ENCODE data around the gene ABLIM1.

Gene ABLIM1

DNA sequence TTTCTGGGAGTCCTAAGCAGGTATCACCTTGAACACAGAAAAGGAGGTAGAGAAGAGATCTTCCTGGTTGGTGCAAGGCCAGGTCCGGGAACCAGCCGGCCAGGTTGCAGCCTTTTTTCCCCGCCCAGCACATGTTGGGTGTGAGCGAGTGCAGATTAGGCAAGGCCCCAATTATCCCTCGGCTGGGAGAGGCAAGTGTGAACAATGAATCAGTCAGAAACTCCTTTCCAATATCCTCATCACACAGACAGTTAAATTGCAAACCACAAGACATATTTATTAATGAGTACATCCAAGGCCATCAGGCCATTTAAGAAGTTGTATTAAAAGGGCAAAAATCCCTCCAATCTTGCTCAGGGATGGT lies 138.8 kb downstream of the ABLIM1 start:
- TF ChIP-seq FOXP2 (optimal IDR thresholded peaks at IDR 0.05; ENCODE audit: borderline replicate concordance, extremely low read depth, extremely low read length, insufficient read depth) (no peak), POLR2AphosphoS5 (IDR thresholded peaks at IDR 0.05; ENCODE audit: low read depth, low read length) (no peak)

DNA sequence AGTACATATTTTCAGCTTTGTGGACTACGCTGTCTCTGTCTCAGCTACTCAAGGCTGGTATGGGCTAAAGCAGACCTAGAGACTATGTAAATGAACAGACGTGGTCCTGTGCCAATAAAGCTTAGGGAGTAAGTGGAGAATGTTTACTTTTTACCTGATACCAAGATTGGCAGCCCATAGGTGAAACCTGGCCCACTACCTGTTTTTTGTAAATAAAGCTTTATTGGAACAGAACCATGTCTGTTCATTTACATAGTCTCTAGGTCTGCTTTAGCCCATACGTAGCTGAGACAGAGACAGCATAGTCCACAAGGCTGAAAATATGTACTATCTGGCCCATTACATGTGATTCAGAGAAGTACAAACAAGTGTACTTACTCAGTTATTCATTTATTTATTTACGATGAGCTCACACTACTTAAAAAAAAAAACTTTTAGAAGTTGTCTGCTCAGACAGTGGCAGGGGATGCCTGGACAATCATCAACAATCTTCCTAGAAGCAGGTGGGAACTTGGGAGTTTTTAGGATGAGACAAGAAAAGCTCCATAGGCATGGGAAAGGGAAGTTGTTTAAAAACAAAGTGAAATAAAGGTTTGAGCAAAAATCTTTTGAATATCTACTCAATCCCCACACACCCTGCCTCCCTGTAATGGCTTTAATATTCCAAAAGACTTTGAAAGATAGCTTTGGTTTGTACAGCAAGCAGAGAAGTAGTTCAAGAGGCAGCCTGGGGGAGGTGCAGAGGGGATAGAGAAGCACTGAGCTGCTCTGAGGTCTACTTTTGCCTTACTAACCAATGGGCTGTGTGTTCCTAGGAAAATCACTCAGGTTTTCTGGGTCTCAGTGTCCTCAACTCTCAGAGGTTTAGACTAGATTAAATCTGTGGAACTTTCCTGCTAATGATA lies 139.4 kb downstream of the ABLIM1 start:
- TF ChIP-seq FOXP2 (optimal IDR thresholded peaks at IDR 0.05; ENCODE audit: borderline replicate concordance, extremely low read depth, extremely low read length, insufficient read depth) (no peak), TAF1 (IDR thresholded peaks at IDR 0.05; ENCODE audit: borderline replicate concordance, insufficient read depth, low read length) (no peak), SIN3A (IDR thresholded peaks at IDR 0.05; ENCODE audit: borderline replicate concordance, insufficient read depth, low read length) (no peak), POLR2AphosphoS5 (IDR thresholded peaks at IDR 0.05; ENCODE audit: low read depth, low read length) (no peak)
- TF ChIP-seq, protein P1, sequence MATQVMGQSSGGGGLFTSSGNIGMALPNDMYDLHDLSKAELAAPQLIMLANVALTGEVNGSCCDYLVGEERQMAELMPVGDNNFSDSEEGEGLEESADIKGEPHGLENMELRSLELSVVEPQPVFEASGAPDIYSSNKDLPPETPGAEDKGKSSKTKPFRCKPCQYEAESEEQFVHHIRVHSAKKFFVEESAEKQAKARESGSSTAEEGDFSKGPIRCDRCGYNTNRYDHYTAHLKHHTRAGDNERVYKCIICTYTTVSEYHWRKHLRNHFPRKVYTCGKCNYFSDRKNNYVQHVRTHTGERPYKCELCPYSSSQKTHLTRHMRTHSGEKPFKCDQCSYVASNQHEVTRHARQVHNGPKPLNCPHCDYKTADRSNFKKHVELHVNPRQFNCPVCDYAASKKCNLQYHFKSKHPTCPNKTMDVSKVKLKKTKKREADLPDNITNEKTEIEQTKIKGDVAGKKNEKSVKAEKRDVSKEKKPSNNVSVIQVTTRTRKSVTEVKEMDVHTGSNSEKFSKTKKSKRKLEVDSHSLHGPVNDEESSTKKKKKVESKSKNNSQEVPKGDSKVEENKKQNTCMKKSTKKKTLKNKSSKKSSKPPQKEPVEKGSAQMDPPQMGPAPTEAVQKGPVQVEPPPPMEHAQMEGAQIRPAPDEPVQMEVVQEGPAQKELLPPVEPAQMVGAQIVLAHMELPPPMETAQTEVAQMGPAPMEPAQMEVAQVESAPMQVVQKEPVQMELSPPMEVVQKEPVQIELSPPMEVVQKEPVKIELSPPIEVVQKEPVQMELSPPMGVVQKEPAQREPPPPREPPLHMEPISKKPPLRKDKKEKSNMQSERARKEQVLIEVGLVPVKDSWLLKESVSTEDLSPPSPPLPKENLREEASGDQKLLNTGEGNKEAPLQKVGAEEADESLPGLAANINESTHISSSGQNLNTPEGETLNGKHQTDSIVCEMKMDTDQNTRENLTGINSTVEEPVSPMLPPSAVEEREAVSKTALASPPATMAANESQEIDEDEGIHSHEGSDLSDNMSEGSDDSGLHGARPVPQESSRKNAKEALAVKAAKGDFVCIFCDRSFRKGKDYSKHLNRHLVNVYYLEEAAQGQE (IDR thresholded peaks at IDR 0.05; ENCODE audit: insufficient read depth in 1 of 2, low read depth in 2 of 2, low read length in 2 of 2), result no peak

DNA sequence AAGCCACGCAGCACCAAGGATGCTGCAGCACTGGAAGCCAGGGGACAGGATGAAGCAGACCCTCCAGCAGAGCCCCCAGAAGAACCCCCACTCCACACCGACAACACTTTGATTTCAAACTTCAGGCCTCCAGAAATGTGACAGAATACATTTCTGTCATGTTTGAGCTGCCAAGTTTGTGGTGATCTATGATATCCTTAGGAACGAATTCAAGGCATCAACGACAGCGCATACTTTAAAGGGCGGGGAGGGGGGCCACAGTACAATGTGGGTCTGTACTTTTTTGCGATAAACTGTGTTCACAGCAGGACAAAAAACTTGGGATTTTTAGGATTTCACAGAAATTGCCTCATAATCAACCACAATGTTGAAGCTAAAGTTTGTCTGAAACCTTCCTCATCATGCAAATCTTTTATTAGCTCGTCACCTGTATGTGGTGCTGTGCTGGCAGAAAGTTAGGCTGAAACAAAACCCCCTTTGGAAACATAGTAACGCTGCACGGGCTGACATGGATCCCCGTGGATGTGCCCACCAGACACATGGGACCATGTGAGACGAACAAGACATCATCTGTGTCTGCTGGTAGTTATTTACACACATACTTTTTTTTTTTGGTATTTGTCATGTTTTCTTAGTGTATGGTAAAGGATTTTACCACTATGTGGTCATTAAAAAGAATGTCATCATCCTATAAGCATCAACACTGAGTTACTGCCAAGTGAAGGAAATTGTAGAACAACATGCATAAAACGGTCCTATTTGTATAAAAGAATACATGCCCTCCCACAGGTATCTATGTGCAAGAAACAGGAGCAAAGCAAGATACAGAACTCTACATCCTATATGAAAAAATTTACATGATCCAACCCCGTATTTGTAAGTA lies 140.5 kb downstream of the ABLIM1 start:
- TF ChIP-seq TAF1 (IDR thresholded peaks at IDR 0.05; ENCODE audit: borderline replicate concordance, insufficient read depth, low read length), result no peak
- no peak for TF ChIP-seq SIN3A (IDR thresholded peaks at IDR 0.05; ENCODE audit: borderline replicate concordance, insufficient read depth, low read length)
- no peak for TF ChIP-seq POLR2AphosphoS5 (IDR thresholded peaks at IDR 0.05; ENCODE audit: low read depth, low read length)
- TF ChIP-seq FOXP2 (optimal IDR thresholded peaks at IDR 0.05; ENCODE audit: borderline replicate concordance, extremely low read depth, extremely low read length, insufficient read depth), result no peak
- TF ChIP-seq, protein P1 (IDR thresholded peaks at IDR 0.05; ENCODE audit: insufficient read depth in 1 of 2, low read depth in 2 of 2, low read length in 2 of 2), result no peak

DNA sequence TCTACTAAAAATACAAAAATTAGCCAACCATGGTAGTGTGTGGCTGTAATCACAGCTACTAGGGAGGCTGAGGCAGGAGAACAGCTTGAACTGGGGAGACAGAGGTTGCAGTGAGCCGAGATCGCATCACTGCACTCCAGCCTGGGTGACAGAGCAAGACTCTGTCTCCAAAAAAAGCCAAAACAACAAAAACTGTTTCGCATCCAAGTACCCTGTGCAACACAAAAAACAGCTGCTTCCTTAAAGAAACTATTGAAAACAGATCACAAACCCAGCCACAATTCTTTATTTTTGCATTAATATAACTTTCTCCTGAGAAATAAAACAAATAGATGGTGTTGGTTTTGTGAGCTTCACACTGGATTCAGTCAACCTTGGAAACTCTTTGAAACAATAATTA lies 141.7 kb downstream of the ABLIM1 start:
- TF ChIP-seq FOXP2 (optimal IDR thresholded peaks at IDR 0.05; ENCODE audit: borderline replicate concordance, extremely low read depth, extremely low read length, insufficient read depth) (no peak), POLR2AphosphoS5 (IDR thresholded peaks at IDR 0.05; ENCODE audit: low read depth, low read length) (no peak), TAF1 (IDR thresholded peaks at IDR 0.05; ENCODE audit: borderline replicate concordance, insufficient read depth, low read length) (no peak), SIN3A (IDR thresholded peaks at IDR 0.05; ENCODE audit: borderline replicate concordance, insufficient read depth, low read length) (no peak)
- TF ChIP-seq, protein P1 (IDR thresholded peaks at IDR 0.05; ENCODE audit: insufficient read depth in 1 of 2, low read depth in 2 of 2, low read length in 2 of 2), result no peak

DNA sequence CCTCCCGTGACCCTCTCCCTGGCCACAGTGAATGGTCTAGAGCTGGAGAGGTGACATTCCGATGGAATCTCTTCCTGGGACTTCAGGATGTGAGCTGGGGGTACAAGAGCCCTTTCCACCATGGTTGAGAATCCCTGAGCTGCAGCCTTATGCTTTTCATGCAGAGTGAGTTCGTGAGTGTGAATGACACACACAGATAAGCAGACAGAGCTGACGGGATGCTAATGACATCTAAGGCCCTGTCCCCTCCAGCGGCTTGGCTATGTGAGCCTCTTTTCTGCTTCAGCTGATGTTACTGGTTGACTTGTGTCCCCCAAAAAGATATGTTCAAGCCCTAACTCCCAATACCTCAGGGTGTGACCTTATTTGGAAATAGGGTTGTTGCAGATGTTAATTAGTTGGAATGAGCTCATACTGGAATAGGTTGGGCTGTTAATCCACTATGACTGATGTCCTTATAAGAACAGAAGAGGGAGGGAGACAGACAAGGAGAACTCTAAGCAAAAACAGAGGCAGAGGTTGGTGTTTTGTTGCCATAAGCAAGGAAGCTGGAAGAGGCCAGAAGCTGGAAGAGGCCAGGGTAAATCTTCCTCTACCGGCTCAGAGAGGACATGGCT lies 142.7 kb downstream of the ABLIM1 start:
- TF ChIP-seq SIN3A (IDR thresholded peaks at IDR 0.05; ENCODE audit: borderline replicate concordance, insufficient read depth, low read length) (no peak), FOXP2 (optimal IDR thresholded peaks at IDR 0.05; ENCODE audit: borderline replicate concordance, extremely low read depth, extremely low read length, insufficient read depth) (no peak), POLR2AphosphoS5 (IDR thresholded peaks at IDR 0.05; ENCODE audit: low read depth, low read length) (no peak), TAF1 (IDR thresholded peaks at IDR 0.05; ENCODE audit: borderline replicate concordance, insufficient read depth, low read length) (no peak)
- TF ChIP-seq, protein P1 (IDR thresholded peaks at IDR 0.05; ENCODE audit: insufficient read depth in 1 of 2, low read depth in 2 of 2, low read length in 2 of 2), result no peak
